ENCODE data around the gene PARG. TPM values are rescaled to one million over a fixed set of nuclear protein-coding genes. Genes with fewer than 3 reads are reported as not detected.

The PARG gene
- total RNA-seq, 1 donor: 33.3 TPM

DNA sequence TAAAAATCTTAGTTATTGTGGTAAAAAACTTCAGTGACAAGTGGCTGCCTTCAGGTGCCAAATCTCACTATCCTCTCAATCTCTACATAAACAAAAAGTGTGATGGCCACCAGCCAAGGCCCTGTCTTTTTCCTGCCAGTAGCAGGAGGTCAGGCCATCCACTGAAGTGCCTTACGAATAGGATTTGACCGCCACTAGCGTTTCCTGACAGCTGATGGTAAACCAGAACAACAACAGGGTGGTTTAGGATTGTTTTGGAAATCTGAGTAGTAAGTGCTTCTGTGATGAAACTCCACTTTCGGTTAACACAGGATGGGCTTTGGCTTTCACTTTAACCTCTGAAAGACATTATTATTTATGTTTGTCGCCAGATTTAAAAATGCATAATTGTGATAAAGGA is 124.0 kb downstream of the PARG start:
- no peak for TF ChIP-seq CTCF (IDR thresholded peaks at IDR 0.05; ENCODE audit: insufficient read depth, low read length)
- no peak overlapping the region for H3K4me3 ChIP-seq (ENCODE audit: low read depth, low read length)
- DNase-seq (ENCODE audit: low read depth): no peak

GRCh38 chr10:49803988-49804387 is 137.8 kb downstream of the PARG start:
- no peak overlapping the region for H3K4me3 ChIP-seq (ENCODE audit: low read depth, low read length)
- DNase-seq (ENCODE audit: low read depth): no peak
- no peak for TF ChIP-seq CTCF (IDR thresholded peaks at IDR 0.05; ENCODE audit: insufficient read depth, low read length)

DNA sequence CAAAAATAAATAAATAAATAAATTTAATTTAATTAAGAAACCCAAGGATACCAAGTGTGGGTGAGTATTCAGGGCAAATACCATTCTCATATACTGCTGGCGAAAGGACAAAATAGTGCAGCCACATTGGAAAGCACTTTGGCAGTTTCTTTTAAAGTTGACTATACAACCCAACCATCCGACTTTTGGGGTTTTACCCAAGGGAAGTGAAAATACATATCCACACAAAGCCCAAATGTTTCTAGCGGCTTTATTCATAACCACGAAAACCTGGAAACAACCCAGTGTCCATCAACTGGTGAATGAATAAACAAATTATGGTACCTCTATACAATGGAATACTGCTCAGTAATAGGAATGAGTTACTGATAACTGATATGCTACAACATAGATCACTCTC is 143.6 kb downstream of the PARG start:
- no peak for TF ChIP-seq CTCF (IDR thresholded peaks at IDR 0.05; ENCODE audit: insufficient read depth, low read length)
- DNase-seq (ENCODE audit: low read depth): peak; percentile 81
- no peak overlapping the region for H3K4me3 ChIP-seq (ENCODE audit: low read depth, low read length)

DNA sequence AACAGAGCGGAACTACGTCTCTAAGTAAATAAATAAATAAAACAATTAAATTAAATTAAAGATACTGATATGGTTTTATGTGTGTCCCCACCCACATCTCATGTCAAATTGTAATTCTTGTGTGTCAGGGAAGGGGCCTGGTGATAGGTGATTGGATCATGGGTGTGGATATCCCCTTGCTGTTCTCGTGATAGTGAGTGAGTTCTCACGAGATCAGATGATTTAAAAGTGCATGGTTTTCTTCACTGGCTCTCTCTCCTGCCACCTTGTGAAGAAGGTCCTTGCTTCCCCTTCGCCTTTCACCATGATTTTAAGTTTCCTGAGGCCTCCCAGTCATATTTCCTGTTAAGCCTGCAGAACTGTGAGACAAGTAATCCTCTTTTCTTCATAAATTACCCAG is 150.7 kb downstream of the PARG start:
- TF ChIP-seq CTCF (IDR thresholded peaks at IDR 0.05; ENCODE audit: insufficient read depth, low read length): no peak
- DNase-seq (ENCODE audit: low read depth): no peak
- H3K4me3 ChIP-seq (ENCODE audit: low read depth, low read length): no peak overlapping the region

GRCh38 chr10:49784681-49785080 is 157.1 kb downstream of the PARG start:
- no peak overlapping the region for H3K4me3 ChIP-seq (ENCODE audit: low read depth, low read length)
- TF ChIP-seq CTCF (IDR thresholded peaks at IDR 0.05; ENCODE audit: insufficient read depth, low read length): no peak
- no peak for DNase-seq (ENCODE audit: low read depth)

- no peak for TF ChIP-seq CTCF (IDR thresholded peaks at IDR 0.05; ENCODE audit: insufficient read depth, low read length)
- no peak for DNase-seq (ENCODE audit: low read depth)
- no peak overlapping the region for H3K4me3 ChIP-seq (ENCODE audit: low read depth, low read length)
Observed at GRCh38 chr10:49783645-49784044, 158.2 kb downstream of the PARG start.

DNA sequence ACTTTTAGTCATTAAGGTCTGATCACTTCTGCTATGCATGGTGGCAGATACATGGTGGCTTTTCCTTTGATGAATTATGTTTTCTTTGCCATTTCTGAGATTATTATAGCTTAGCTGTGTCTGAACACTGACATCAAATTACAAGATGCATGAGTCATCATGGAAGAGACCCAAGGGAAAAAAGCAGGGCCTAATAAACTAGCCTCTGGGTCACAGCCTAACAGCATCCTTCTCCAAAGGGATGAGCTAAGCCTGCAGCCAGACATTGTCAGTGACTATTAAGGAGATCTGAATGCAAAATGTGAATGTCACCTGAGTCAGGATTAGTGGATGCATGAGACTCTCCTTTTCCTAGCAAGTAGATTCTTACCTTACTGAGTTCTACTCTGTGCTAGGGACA is 160.6 kb downstream of the PARG start:
- peak; percentile 29 for DNase-seq (ENCODE audit: low read depth)
- no peak overlapping the region for H3K4me3 ChIP-seq (ENCODE audit: low read depth, low read length)
- no peak for TF ChIP-seq CTCF (IDR thresholded peaks at IDR 0.05; ENCODE audit: insufficient read depth, low read length)

All from fibroblast of the aortic adventitia (primary cell).